K562 (cell line): ENCODE measurements around the gene HAUS1. TPM values are rescaled to one million over a fixed set of nuclear protein-coding genes. Genes with fewer than 3 reads are reported as not detected.

Experiments
- PHF21A ChIP-seq: fragments of 450-650 bp; IDR thresholded peaks from 2 replicates; pipeline ENCODE4 v1.6.1; 2017; ENCODE audit warnings: low read depth, borderline replicate concordance
- PTBP1 ChIP-seq: fragments of 200-400 bp; formaldehyde crosslinking; IDR thresholded peaks from 2 replicates; pipeline ENCODE4 v1.6.1; 2017; ENCODE audit warnings: low read depth, low read length
- RBM39 ChIP-seq: fragments of 200-400 bp; formaldehyde crosslinking; optimal IDR thresholded peaks from 2 replicates; pipeline ENCODE3; 2018; ENCODE audit warnings: low read depth, low read length
- SETDB1 ChIP-seq: IDR thresholded peaks from one replicate; pipeline ENCODE4 v1.6.1; 2012; ENCODE audit warnings: low read length, control low read depth, inconsistent platforms
- U2AF2 ChIP-seq: fragments of 200-400 bp; formaldehyde crosslinking; optimal IDR thresholded peaks from 2 replicates; pipeline ENCODE3; 2017; ENCODE audit warnings: low read depth, mild to moderate bottlenecking, low read length
- ZNF57 ChIP-seq: fragments of 450-650 bp; formaldehyde crosslinking; IDR thresholded peaks from 2 replicates; pipeline ENCODE4 v1.4.0; 2020; ENCODE audit warnings: mild to moderate bottlenecking, moderate library complexity
- polyA plus RNA-seq, 8 experiments: library from polyadenylated mRNA; depleted of rRNA in 4 of 8; stranded (reverse) in 5 of 8; unstranded in 3 of 8; fragments of >200 nt; fragmentation: Nextera tagmentation in 2 of 8; fragmentation: Illumina TruSeq in 1 of 8; extraction: Ambion mirVana in 2 of 8; extraction: Trizol in 1 of 8; gene quantifications; 2 replicates each; pipeline versions ENCODE4 v1.2.1 to v1.2.3, GENCODE V29; 2011 to 2014; ENCODE audit warnings: inconsistent platforms in 1 of 8, missing spikeins in 1 of 8
- total RNA-seq, 7 experiments: library from RNA; depleted of rRNA in 6 of 7; stranded (reverse); fragments of >200 nt in 6 of 7; fragmentation: Illumina TruSeq in 2 of 7; extraction: Trizol in 2 of 7; gene quantifications; 2 replicates each; pipeline versions ENCODE4 v1.2.1 to v1.2.3, GENCODE V29; 2011 to 2021; ENCODE audit warnings: low replicate concordance in 1 of 7
- TF ChIP-seq, protein P1 (sequence below): sonication (generic); formaldehyde crosslinking; IDR thresholded peaks from 2 replicates; pipeline ENCODE4 v1.8.1; 2022; ENCODE audit warnings: missing genetic modification reagents
- TF ChIP-seq, protein P2 (sequence below): sonication (generic); formaldehyde crosslinking; IDR thresholded peaks from 2 replicates; pipeline ENCODE4 v1.4.0; 2020; ENCODE audit warnings: mild to moderate bottlenecking, missing genetic modification reagents
- TF ChIP-seq, protein P3 (sequence below), 2 experiments: fragments of 250-450 bp in 1 of 2; fragments of 450-650 bp in 1 of 2; sonication (Bioruptor Pico) in 1 of 2; IDR thresholded peaks; 2 replicates each; pipeline versions ENCODE4 v1.6.1 to v1.8.0; 2016 to 2021; ENCODE audit warnings: mild to moderate bottlenecking in 2 of 2, moderate library complexity in 2 of 2, missing compliant biosample characterization in 1 of 2, missing genetic modification characterization in 1 of 2
- TF ChIP-seq, protein P4 (sequence below): sonication (generic); formaldehyde crosslinking; IDR thresholded peaks from 2 replicates; pipeline ENCODE4 v1.8.1; 2023; ENCODE audit warnings: mild to moderate bottlenecking, missing genetic modification reagents
- TF ChIP-seq, protein P5 (sequence below), 3 experiments: fragments of 200-800 bp in 1 of 3; sonication (Bioruptor generic) in 1 of 3; sonication (generic) in 1 of 3; formaldehyde crosslinking in 1 of 3; IDR thresholded peaks; 2 replicates each; pipeline versions ENCODE4 v1.6.1 to v1.8.0; 2016 to 2022; ENCODE audit warnings: mild to moderate bottlenecking in 2 of 3, missing compliant biosample characterization in 2 of 3, missing genetic modification characterization in 2 of 3, missing genetic modification reagents in 1 of 3
- TF ChIP-seq, protein P6 (sequence below): IDR thresholded peaks from 3 replicates; pipeline ENCODE4 v1.6.1; 2011; ENCODE audit warnings: borderline replicate concordance, mild to moderate bottlenecking, moderate library complexity; ENCODE audit not compliant: insufficient read length; ENCODE audit errors: extremely low read depth

Gene HAUS1
- total and polyA plus RNA-seq, 9 of the 15 experiments (the other 6 are each of a cell fraction or from before 2014, with no cell fraction given): 45.6 to 135 (median 76.3) TPM

DNA sequence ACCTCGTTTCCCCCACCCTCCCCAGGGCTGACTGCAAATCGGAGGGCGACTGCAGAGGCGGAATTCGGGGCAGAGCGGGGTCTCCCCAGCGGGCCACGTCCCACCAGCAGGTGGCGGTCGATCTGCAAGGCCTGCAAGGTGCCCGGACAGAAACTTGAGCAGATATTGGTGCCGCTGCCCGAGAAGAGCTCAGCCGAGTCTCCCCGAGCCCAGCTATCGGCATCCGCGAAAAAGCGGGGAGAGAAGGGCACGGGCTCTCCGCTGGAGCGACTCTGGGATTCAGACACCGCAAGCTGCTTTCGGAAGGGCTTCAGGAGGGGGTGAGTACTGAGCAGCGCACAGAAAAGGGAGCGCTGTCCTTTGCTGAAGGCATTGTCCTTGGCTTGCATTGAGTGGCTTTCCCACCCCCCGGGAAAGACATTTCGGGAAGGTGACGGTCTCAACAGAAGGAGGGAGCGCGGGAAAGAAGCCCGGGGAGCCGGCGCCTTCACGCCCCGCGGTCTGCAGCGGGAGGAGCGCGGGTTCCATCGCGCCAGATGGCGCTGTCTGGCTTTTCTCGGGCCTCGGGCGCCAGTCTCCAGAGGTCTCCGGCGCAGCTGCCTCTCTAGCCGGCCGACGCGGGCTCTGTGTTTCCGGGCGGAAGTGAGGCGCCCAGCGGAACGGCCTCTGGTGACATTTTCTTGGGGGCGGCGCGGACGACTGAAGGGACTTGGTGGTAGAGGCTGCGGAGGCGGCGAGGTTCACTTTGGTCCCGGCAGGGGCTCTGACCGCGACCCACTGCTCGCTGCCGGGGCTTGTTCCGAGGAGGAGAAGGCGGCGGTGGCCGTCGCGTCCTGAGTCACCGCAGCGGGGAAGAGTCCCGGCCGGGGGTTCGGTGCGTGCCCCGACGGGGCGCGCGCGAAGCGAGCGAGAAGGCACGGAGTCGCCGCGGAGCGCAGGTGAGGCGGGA lies 69.5 kb downstream of the HAUS1 start (continued):
- TF ChIP-seq, protein P1, sequence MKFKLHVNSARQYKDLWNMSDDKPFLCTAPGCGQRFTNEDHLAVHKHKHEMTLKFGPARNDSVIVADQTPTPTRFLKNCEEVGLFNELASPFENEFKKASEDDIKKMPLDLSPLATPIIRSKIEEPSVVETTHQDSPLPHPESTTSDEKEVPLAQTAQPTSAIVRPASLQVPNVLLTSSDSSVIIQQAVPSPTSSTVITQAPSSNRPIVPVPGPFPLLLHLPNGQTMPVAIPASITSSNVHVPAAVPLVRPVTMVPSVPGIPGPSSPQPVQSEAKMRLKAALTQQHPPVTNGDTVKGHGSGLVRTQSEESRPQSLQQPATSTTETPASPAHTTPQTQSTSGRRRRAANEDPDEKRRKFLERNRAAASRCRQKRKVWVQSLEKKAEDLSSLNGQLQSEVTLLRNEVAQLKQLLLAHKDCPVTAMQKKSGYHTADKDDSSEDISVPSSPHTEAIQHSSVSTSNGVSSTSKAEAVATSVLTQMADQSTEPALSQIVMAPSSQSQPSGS (CRISPR knock-in tag): no peak
- TF ChIP-seq, protein P2, sequence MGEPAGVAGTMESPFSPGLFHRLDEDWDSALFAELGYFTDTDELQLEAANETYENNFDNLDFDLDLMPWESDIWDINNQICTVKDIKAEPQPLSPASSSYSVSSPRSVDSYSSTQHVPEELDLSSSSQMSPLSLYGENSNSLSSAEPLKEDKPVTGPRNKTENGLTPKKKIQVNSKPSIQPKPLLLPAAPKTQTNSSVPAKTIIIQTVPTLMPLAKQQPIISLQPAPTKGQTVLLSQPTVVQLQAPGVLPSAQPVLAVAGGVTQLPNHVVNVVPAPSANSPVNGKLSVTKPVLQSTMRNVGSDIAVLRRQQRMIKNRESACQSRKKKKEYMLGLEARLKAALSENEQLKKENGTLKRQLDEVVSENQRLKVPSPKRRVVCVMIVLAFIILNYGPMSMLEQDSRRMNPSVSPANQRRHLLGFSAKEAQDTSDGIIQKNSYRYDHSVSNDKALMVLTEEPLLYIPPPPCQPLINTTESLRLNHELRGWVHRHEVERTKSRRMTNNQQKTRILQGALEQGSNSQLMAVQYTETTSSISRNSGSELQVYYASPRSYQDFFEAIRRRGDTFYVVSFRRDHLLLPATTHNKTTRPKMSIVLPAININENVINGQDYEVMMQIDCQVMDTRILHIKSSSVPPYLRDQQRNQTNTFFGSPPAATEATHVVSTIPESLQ (CRISPR knock-in tag): no peak
- TF ChIP-seq, protein P3, sequence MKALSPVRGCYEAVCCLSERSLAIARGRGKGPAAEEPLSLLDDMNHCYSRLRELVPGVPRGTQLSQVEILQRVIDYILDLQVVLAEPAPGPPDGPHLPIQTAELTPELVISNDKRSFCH (CRISPR knock-in tag; IDR thresholded peaks at IDR 0.05): no peak
- TF ChIP-seq, protein P3 (tag; IDR thresholded peaks at IDR 0.05): no peak; the same call in 1 of the 2 replicates
- TF ChIP-seq U2AF2 (no peak), PHF21A (peak; percentile 23; the same call in 1 of the 2 replicates), PTBP1 (no peak), SETDB1 (no peak), ZNF57 (no peak), RBM39 (no peak)
- TF ChIP-seq, protein P4, sequence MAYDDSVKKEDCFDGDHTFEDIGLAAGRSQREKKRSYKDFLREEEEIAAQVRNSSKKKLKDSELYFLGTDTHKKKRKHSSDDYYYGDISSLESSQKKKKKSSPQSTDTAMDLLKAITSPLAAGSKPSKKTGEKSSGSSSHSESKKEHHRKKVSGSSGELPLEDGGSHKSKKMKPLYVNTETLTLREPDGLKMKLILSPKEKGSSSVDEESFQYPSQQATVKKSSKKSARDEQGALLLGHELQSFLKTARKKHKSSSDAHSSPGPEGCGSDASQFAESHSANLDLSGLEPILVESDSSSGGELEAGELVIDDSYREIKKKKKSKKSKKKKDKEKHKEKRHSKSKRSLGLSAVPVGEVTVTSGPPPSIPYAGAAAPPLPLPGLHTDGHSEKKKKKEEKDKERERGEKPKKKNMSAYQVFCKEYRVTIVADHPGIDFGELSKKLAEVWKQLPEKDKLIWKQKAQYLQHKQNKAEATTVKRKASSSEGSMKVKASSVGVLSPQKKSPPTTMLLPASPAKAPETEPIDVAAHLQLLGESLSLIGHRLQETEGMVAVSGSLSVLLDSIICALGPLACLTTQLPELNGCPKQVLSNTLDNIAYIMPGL (CRISPR knock-in tag): no peak
- TF ChIP-seq, protein P5, sequence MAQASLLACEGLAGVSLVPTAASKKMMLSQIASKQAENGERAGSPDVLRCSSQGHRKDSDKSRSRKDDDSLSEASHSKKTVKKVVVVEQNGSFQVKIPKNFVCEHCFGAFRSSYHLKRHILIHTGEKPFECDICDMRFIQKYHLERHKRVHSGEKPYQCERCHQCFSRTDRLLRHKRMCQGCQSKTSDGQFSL (CRISPR knock-in tag; IDR thresholded peaks at IDR 0.05): no peak
- TF ChIP-seq, protein P5 (tag; IDR thresholded peaks at IDR 0.05): no peak
- TF ChIP-seq, protein P6, sequence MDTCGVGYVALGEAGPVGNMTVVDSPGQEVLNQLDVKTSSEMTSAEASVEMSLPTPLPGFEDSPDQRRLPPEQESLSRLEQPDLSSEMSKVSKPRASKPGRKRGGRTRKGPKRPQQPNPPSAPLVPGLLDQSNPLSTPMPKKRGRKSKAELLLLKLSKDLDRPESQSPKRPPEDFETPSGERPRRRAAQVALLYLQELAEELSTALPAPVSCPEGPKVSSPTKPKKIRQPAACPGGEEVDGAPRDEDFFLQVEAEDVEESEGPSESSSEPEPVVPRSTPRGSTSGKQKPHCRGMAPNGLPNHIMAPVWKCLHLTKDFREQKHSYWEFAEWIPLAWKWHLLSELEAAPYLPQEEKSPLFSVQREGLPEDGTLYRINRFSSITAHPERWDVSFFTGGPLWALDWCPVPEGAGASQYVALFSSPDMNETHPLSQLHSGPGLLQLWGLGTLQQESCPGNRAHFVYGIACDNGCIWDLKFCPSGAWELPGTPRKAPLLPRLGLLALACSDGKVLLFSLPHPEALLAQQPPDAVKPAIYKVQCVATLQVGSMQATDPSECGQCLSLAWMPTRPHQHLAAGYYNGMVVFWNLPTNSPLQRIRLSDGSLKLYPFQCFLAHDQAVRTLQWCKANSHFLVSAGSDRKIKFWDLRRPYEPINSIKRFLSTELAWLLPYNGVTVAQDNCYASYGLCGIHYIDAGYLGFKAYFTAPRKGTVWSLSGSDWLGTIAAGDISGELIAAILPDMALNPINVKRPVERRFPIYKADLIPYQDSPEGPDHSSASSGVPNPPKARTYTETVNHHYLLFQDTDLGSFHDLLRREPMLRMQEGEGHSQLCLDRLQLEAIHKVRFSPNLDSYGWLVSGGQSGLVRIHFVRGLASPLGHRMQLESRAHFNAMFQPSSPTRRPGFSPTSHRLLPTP: no peak
